ENCODE results near the gene TWF2.
"Not testable (repeated sequence)": the region's sequence is repeated elsewhere in the genome, so short reads cannot be mapped to it uniquely, and the experiment has no call there.

TWF2 gene

GRCh38 chr3:52274781-52275180, 35.8 kb upstream of the TWF2 start:
- H3K27me3 ChIP-seq (ENCODE audit: control insufficient read depth, insufficient read depth, low read length); H3K9me3 ChIP-seq (ENCODE audit: control insufficient read depth, low read length); H3K9ac ChIP-seq (ENCODE audit: low read length); H3K4me3 ChIP-seq (ENCODE audit: low read length); H3K36me3 ChIP-seq (ENCODE audit: control insufficient read depth, insufficient read depth, low read length): not testable (repeated sequence)
- peaks cover 16% of the 10 kb centered on the region for H3K4me1 ChIP-seq (ENCODE audit: control insufficient read depth, insufficient read depth, low read length)

- no peak overlapping the region for H3K9ac ChIP-seq (ENCODE audit: low read length)
- H3K4me1 ChIP-seq (ENCODE audit: control insufficient read depth, insufficient read depth, low read length): peaks cover 9% of the 10 kb centered on the region
- H3K36me3 ChIP-seq (ENCODE audit: control insufficient read depth, insufficient read depth, low read length): no peaks in the 10 kb centered on the region
- H3K9me3 ChIP-seq (ENCODE audit: control insufficient read depth, low read length): no peaks in the 10 kb centered on the region
- H3K4me3 ChIP-seq (ENCODE audit: low read length): no peak overlapping the region
- no peaks in the 10 kb centered on the region for H3K27me3 ChIP-seq (ENCODE audit: control insufficient read depth, insufficient read depth, low read length)
These were observed 33.9 kb upstream of the TWF2 start for GRCh38 chr3:52272831-52273230.

GRCh38 chr3:52272172-52272571, 33.2 kb upstream of the TWF2 start:
- H3K4me3 ChIP-seq (ENCODE audit: low read length); H3K27me3 ChIP-seq (ENCODE audit: control insufficient read depth, insufficient read depth, low read length); H3K9me3 ChIP-seq (ENCODE audit: control insufficient read depth, low read length); H3K36me3 ChIP-seq (ENCODE audit: control insufficient read depth, insufficient read depth, low read length); H3K9ac ChIP-seq (ENCODE audit: low read length); H3K4me1 ChIP-seq (ENCODE audit: control insufficient read depth, insufficient read depth, low read length): not testable (repeated sequence)

- Histone ChIP-seq H3K9ac (ENCODE audit: low read length) (no peak overlapping the region), H3K4me3 (ENCODE audit: low read length) (no peak overlapping the region), H3K36me3 (ENCODE audit: control insufficient read depth, insufficient read depth, low read length) (no peaks in the 10 kb centered on the region), H3K27me3 (ENCODE audit: control insufficient read depth, insufficient read depth, low read length) (no peaks in the 10 kb centered on the region), H3K9me3 (ENCODE audit: control insufficient read depth, low read length) (no peaks in the 10 kb centered on the region), H3K4me1 (ENCODE audit: control insufficient read depth, insufficient read depth, low read length) (peaks cover 5% of the 10 kb centered on the region)
These were observed 31.3 kb upstream of the TWF2 start for GRCh38 chr3:52270252-52270754.

GRCh38 chr3:52269776-52270175, 30.8 kb upstream of the TWF2 start:
- no peak overlapping the region for H3K4me3 ChIP-seq (ENCODE audit: low read length)
- no peaks in the 10 kb centered on the region for H3K27me3 ChIP-seq (ENCODE audit: control insufficient read depth, insufficient read depth, low read length)
- H3K9me3 ChIP-seq (ENCODE audit: control insufficient read depth, low read length): no peaks in the 10 kb centered on the region
- H3K9ac ChIP-seq (ENCODE audit: low read length): no peak overlapping the region
- H3K36me3 ChIP-seq (ENCODE audit: control insufficient read depth, insufficient read depth, low read length): no peaks in the 10 kb centered on the region
- H3K4me1 ChIP-seq (ENCODE audit: control insufficient read depth, insufficient read depth, low read length): peaks cover 5% of the 10 kb centered on the region

GRCh38 chr3:52268036-52268435, 29.1 kb upstream of the TWF2 start:
- Histone ChIP-seq H3K9ac (ENCODE audit: low read length) (no peak overlapping the region), H3K4me3 (ENCODE audit: low read length) (no peak overlapping the region), H3K9me3 (ENCODE audit: control insufficient read depth, low read length) (no peaks in the 10 kb centered on the region), H3K27me3 (ENCODE audit: control insufficient read depth, insufficient read depth, low read length) (no peaks in the 10 kb centered on the region), H3K4me1 (ENCODE audit: control insufficient read depth, insufficient read depth, low read length) (peaks cover 5% of the 10 kb centered on the region), H3K36me3 (ENCODE audit: control insufficient read depth, insufficient read depth, low read length) (peaks cover 2% of the 10 kb centered on the region)

GRCh38 chr3:52265387-52265786, 26.4 kb upstream of the TWF2 start:
- Histone ChIP-seq H3K4me1 (ENCODE audit: control insufficient read depth, insufficient read depth, low read length) (no peaks in the 10 kb centered on the region), H3K4me3 (ENCODE audit: low read length) (no peak overlapping the region), H3K9ac (ENCODE audit: low read length) (no peak overlapping the region), H3K36me3 (ENCODE audit: control insufficient read depth, insufficient read depth, low read length) (peaks cover 14% of the 10 kb centered on the region), H3K9me3 (ENCODE audit: control insufficient read depth, low read length) (no peaks in the 10 kb centered on the region), H3K27me3 (ENCODE audit: control insufficient read depth, insufficient read depth, low read length) (no peaks in the 10 kb centered on the region)

- Histone ChIP-seq H3K9me3 (ENCODE audit: control insufficient read depth, low read length) (no peaks in the 10 kb centered on the region), H3K36me3 (ENCODE audit: control insufficient read depth, insufficient read depth, low read length) (peaks cover 25% of the 10 kb centered on the region), H3K4me1 (ENCODE audit: control insufficient read depth, insufficient read depth, low read length) (no peaks in the 10 kb centered on the region), H3K4me3 (ENCODE audit: low read length) (no peak overlapping the region), H3K27me3 (ENCODE audit: control insufficient read depth, insufficient read depth, low read length) (no peaks in the 10 kb centered on the region), H3K9ac (ENCODE audit: low read length) (no peak overlapping the region)
These were observed 23.5 kb upstream of the TWF2 start for GRCh38 chr3:52262447-52262846.

- Histone ChIP-seq H3K9ac (ENCODE audit: low read length) (no peak overlapping the region), H3K9me3 (ENCODE audit: control insufficient read depth, low read length) (no peaks in the 10 kb centered on the region), H3K4me1 (ENCODE audit: control insufficient read depth, insufficient read depth, low read length) (no peaks in the 10 kb centered on the region), H3K36me3 (ENCODE audit: control insufficient read depth, insufficient read depth, low read length) (peaks cover 31% of the 10 kb centered on the region), H3K27me3 (ENCODE audit: control insufficient read depth, insufficient read depth, low read length) (no peaks in the 10 kb centered on the region), H3K4me3 (ENCODE audit: low read length) (no peak overlapping the region)
These were observed 20.5 kb upstream of the TWF2 start for GRCh38 chr3:52259448-52259847.

- no peaks in the 10 kb centered on the region for H3K4me1 ChIP-seq (ENCODE audit: control insufficient read depth, insufficient read depth, low read length)
- H3K9ac ChIP-seq (ENCODE audit: low read length): no peak overlapping the region
- H3K4me3 ChIP-seq (ENCODE audit: low read length): no peak overlapping the region
- peaks cover 31% of the 10 kb centered on the region for H3K36me3 ChIP-seq (ENCODE audit: control insufficient read depth, insufficient read depth, low read length)
- H3K9me3 ChIP-seq (ENCODE audit: control insufficient read depth, low read length): no peaks in the 10 kb centered on the region
- no peaks in the 10 kb centered on the region for H3K27me3 ChIP-seq (ENCODE audit: control insufficient read depth, insufficient read depth, low read length)
These were observed 20.1 kb upstream of the TWF2 start for GRCh38 chr3:52259035-52259434.

- H3K27me3 ChIP-seq (ENCODE audit: control insufficient read depth, insufficient read depth, low read length): no peaks in the 10 kb centered on the region
- H3K4me3 ChIP-seq (ENCODE audit: low read length): no peak overlapping the region
- no peaks in the 10 kb centered on the region for H3K4me1 ChIP-seq (ENCODE audit: control insufficient read depth, insufficient read depth, low read length)
- no peaks in the 10 kb centered on the region for H3K9me3 ChIP-seq (ENCODE audit: control insufficient read depth, low read length)
- no peak overlapping the region for H3K9ac ChIP-seq (ENCODE audit: low read length)
- H3K36me3 ChIP-seq (ENCODE audit: control insufficient read depth, insufficient read depth, low read length): peaks cover 28% of the 10 kb centered on the region
These were observed 19.0 kb upstream of the TWF2 start for GRCh38 chr3:52257911-52258310.

GRCh38 chr3:52256622-52257021, 17.7 kb upstream of the TWF2 start:
- Histone ChIP-seq H3K36me3 (ENCODE audit: control insufficient read depth, insufficient read depth, low read length) (peaks cover 22% of the 10 kb centered on the region), H3K9ac (ENCODE audit: low read length) (no peak overlapping the region), H3K9me3 (ENCODE audit: control insufficient read depth, low read length) (no peaks in the 10 kb centered on the region), H3K4me1 (ENCODE audit: control insufficient read depth, insufficient read depth, low read length) (no peaks in the 10 kb centered on the region), H3K4me3 (ENCODE audit: low read length) (no peak overlapping the region), H3K27me3 (ENCODE audit: control insufficient read depth, insufficient read depth, low read length) (no peaks in the 10 kb centered on the region)

- no peaks in the 10 kb centered on the region for H3K4me1 ChIP-seq (ENCODE audit: control insufficient read depth, insufficient read depth, low read length)
- H3K4me3 ChIP-seq (ENCODE audit: low read length): no peak overlapping the region
- no peaks in the 10 kb centered on the region for H3K9me3 ChIP-seq (ENCODE audit: control insufficient read depth, low read length)
- H3K9ac ChIP-seq (ENCODE audit: low read length): no peak overlapping the region
- no peaks in the 10 kb centered on the region for H3K27me3 ChIP-seq (ENCODE audit: control insufficient read depth, insufficient read depth, low read length)
- H3K36me3 ChIP-seq (ENCODE audit: control insufficient read depth, insufficient read depth, low read length): peaks cover 20% of the 10 kb centered on the region
These were observed 17.2 kb upstream of the TWF2 start for GRCh38 chr3:52256159-52256558.
